ENCODE measurements around the gene OTX2.

OTX2 gene

GRCh38 chr14:56801920-56802319 is 8.4 kb downstream of the OTX2 start:
- Histone ChIP-seq H3K9me3 (replicated peaks; ENCODE audit: low read length) (no peaks in the 10 kb centered on the region), H3K4me2 (ENCODE audit: low read length) (no peak overlapping the region), H3K9ac (ENCODE audit: low read depth, low read length) (no peak overlapping the region), H3K36me3 (ENCODE audit: insufficient read depth, low read length) (no peaks in the 10 kb centered on the region), H3K27me3 (ENCODE audit: control insufficient read depth, insufficient read depth, low read length) (peaks cover 76% of the 10 kb centered on the region), H3K4me1 (ENCODE audit: control insufficient read depth, insufficient read depth, low read length) (no peaks in the 10 kb centered on the region), H3K4me3 (ENCODE audit: low read length) (no peak overlapping the region)

GRCh38 chr14:56799343-56799645 is 11.0 kb downstream of the OTX2 start:
- Histone ChIP-seq H3K4me3 (ENCODE audit: low read length) (no peak overlapping the region), H3K4me2 (ENCODE audit: low read length) (no peak overlapping the region), H3K4me1 (ENCODE audit: control insufficient read depth, insufficient read depth, low read length) (no peaks in the 10 kb centered on the region), H3K9ac (ENCODE audit: low read depth, low read length) (no peak overlapping the region), H3K27me3 (ENCODE audit: control insufficient read depth, insufficient read depth, low read length) (peaks cover 78% of the 10 kb centered on the region), H3K9me3 (replicated peaks; ENCODE audit: low read length) (peaks cover 4% of the 10 kb centered on the region), H3K36me3 (ENCODE audit: insufficient read depth, low read length) (no peaks in the 10 kb centered on the region)

GRCh38 chr14:56798447-56799342 is 11.6 kb downstream of the OTX2 start:
- Histone ChIP-seq H3K9ac (ENCODE audit: low read depth, low read length) (no peak overlapping the region), H3K27me3 (ENCODE audit: control insufficient read depth, insufficient read depth, low read length) (peaks cover 78% of the 10 kb centered on the region), H3K4me3 (ENCODE audit: low read length) (no peak overlapping the region)

GRCh38 chr14:56797569-56798446 is 12.5 kb downstream of the OTX2 start:
- peaks cover 69% of the 10 kb centered on the region for H3K27me3 ChIP-seq (ENCODE audit: control insufficient read depth, insufficient read depth, low read length)
- H3K36me3 ChIP-seq (ENCODE audit: insufficient read depth, low read length), result no peaks in the 10 kb centered on the region
- H3K9ac ChIP-seq (ENCODE audit: low read depth, low read length), result no peak overlapping the region
- no peak overlapping the region for H3K4me2 ChIP-seq (ENCODE audit: low read length)
- H3K4me1 ChIP-seq (ENCODE audit: control insufficient read depth, insufficient read depth, low read length), result no peaks in the 10 kb centered on the region
- H3K9me3 ChIP-seq (replicated peaks; ENCODE audit: low read length), result peaks cover 4% of the 10 kb centered on the region
- H3K4me3 ChIP-seq (ENCODE audit: low read length), result no peak overlapping the region

More at GRCh38 chr14:56798447-56799342, 11.6 kb downstream of the OTX2 start:
- Histone ChIP-seq H3K4me1 (ENCODE audit: control insufficient read depth, insufficient read depth, low read length) (no peaks in the 10 kb centered on the region), H3K9me3 (replicated peaks; ENCODE audit: low read length) (peaks cover 4% of the 10 kb centered on the region), H3K4me2 (ENCODE audit: low read length) (no peak overlapping the region), H3K36me3 (ENCODE audit: insufficient read depth, low read length) (no peaks in the 10 kb centered on the region)

- H3K4me3 ChIP-seq (ENCODE audit: low read length), result no peak overlapping the region
- H3K9me3 ChIP-seq (replicated peaks; ENCODE audit: low read length), result peaks cover 4% of the 10 kb centered on the region
- H3K9ac ChIP-seq (ENCODE audit: low read depth, low read length), result no peak overlapping the region
- H3K36me3 ChIP-seq (ENCODE audit: insufficient read depth, low read length), result no peaks in the 10 kb centered on the region
- H3K4me1 ChIP-seq (ENCODE audit: control insufficient read depth, insufficient read depth, low read length), result no peaks in the 10 kb centered on the region
- peaks cover 65% of the 10 kb centered on the region for H3K27me3 ChIP-seq (ENCODE audit: control insufficient read depth, insufficient read depth, low read length)
- no peak overlapping the region for H3K4me2 ChIP-seq (ENCODE audit: low read length)
Observed at GRCh38 chr14:56797003-56797568, 13.2 kb downstream of the OTX2 start.

GRCh38 chr14:56796259-56796658 is 14.0 kb downstream of the OTX2 start:
- Histone ChIP-seq H3K4me2 (ENCODE audit: low read length) (no peak overlapping the region), H3K27me3 (ENCODE audit: control insufficient read depth, insufficient read depth, low read length) (peaks cover 65% of the 10 kb centered on the region), H3K9ac (ENCODE audit: low read depth, low read length) (no peak overlapping the region)

GRCh38 chr14:56795284-56795622 is 15.0 kb downstream of the OTX2 start:
- Histone ChIP-seq H3K27me3 (ENCODE audit: control insufficient read depth, insufficient read depth, low read length) (peaks cover 65% of the 10 kb centered on the region), H3K4me1 (ENCODE audit: control insufficient read depth, insufficient read depth, low read length) (no peaks in the 10 kb centered on the region), H3K9ac (ENCODE audit: low read depth, low read length) (no peak overlapping the region), H3K36me3 (ENCODE audit: insufficient read depth, low read length) (no peaks in the 10 kb centered on the region), H3K4me3 (ENCODE audit: low read length) (no peak overlapping the region), H3K4me2 (ENCODE audit: low read length) (no peak overlapping the region), H3K9me3 (replicated peaks; ENCODE audit: low read length) (peaks cover 4% of the 10 kb centered on the region)

More at GRCh38 chr14:56796259-56796658, 14.0 kb downstream of the OTX2 start:
- no peaks in the 10 kb centered on the region for H3K36me3 ChIP-seq (ENCODE audit: insufficient read depth, low read length)
- no peak overlapping the region for H3K4me3 ChIP-seq (ENCODE audit: low read length)
- peaks cover 4% of the 10 kb centered on the region for H3K9me3 ChIP-seq (replicated peaks; ENCODE audit: low read length)
- no peaks in the 10 kb centered on the region for H3K4me1 ChIP-seq (ENCODE audit: control insufficient read depth, insufficient read depth, low read length)

GRCh38 chr14:56794557-56795283 is 15.6 kb downstream of the OTX2 start:
- no peaks in the 10 kb centered on the region for H3K4me1 ChIP-seq (ENCODE audit: control insufficient read depth, insufficient read depth, low read length)
- no peak overlapping the region for H3K4me3 ChIP-seq (ENCODE audit: low read length)
- H3K27me3 ChIP-seq (ENCODE audit: control insufficient read depth, insufficient read depth, low read length), result peaks cover 60% of the 10 kb centered on the region
- H3K36me3 ChIP-seq (ENCODE audit: insufficient read depth, low read length), result no peaks in the 10 kb centered on the region
- H3K9ac ChIP-seq (ENCODE audit: low read depth, low read length), result no peak overlapping the region
- H3K4me2 ChIP-seq (ENCODE audit: low read length), result no peak overlapping the region
- H3K9me3 ChIP-seq (replicated peaks; ENCODE audit: low read length), result peaks cover 4% of the 10 kb centered on the region

GRCh38 chr14:56794088-56794556 is 16.2 kb downstream of the OTX2 start:
- no peak overlapping the region for H3K9ac ChIP-seq (ENCODE audit: low read depth, low read length)
- H3K9me3 ChIP-seq (replicated peaks; ENCODE audit: low read length), result peaks cover 4% of the 10 kb centered on the region
- no peak overlapping the region for H3K4me2 ChIP-seq (ENCODE audit: low read length)
- no peaks in the 10 kb centered on the region for H3K4me1 ChIP-seq (ENCODE audit: control insufficient read depth, insufficient read depth, low read length)
- H3K36me3 ChIP-seq (ENCODE audit: insufficient read depth, low read length), result no peaks in the 10 kb centered on the region
- H3K4me3 ChIP-seq (ENCODE audit: low read length), result no peak overlapping the region
- H3K27me3 ChIP-seq (ENCODE audit: control insufficient read depth, insufficient read depth, low read length), result peaks cover 54% of the 10 kb centered on the region

GRCh38 chr14:56789955-56790354 is 20.3 kb downstream of the OTX2 start:
- H3K4me1 ChIP-seq (ENCODE audit: control insufficient read depth, insufficient read depth, low read length), result no peaks in the 10 kb centered on the region
- no peak overlapping the region for H3K4me2 ChIP-seq (ENCODE audit: low read length)
- H3K9ac ChIP-seq (ENCODE audit: low read depth, low read length), result no peak overlapping the region
- peaks cover 13% of the 10 kb centered on the region for H3K27me3 ChIP-seq (ENCODE audit: control insufficient read depth, insufficient read depth, low read length)
- H3K9me3 ChIP-seq (replicated peaks; ENCODE audit: low read length), result no peaks in the 10 kb centered on the region
- H3K4me3 ChIP-seq (ENCODE audit: low read length), result no peak overlapping the region
- H3K36me3 ChIP-seq (ENCODE audit: insufficient read depth, low read length), result no peaks in the 10 kb centered on the region

GRCh38 chr14:56787530-56787929 is 22.7 kb downstream of the OTX2 start:
- Histone ChIP-seq H3K4me2 (ENCODE audit: low read length) (no peak overlapping the region), H3K27me3 (ENCODE audit: control insufficient read depth, insufficient read depth, low read length) (no peaks in the 10 kb centered on the region), H3K4me1 (ENCODE audit: control insufficient read depth, insufficient read depth, low read length) (no peaks in the 10 kb centered on the region), H3K36me3 (ENCODE audit: insufficient read depth, low read length) (no peaks in the 10 kb centered on the region), H3K9me3 (replicated peaks; ENCODE audit: low read length) (no peaks in the 10 kb centered on the region), H3K9ac (ENCODE audit: low read depth, low read length) (no peak overlapping the region), H3K4me3 (ENCODE audit: low read length) (no peak overlapping the region)
